22Rv1 (cell line): Measurements from ENCODE around the gene PRKACB.

Experiments
- H3K27ac ChIP-seq: fragments of 450-650 bp; 2 replicates; pipeline ENCODE4 v1.5.1; 2017
- CTCF ChIP-seq: fragments of 450-650 bp; IDR thresholded peaks from 2 replicates; pipeline ENCODE4 v1.5.1; 2017; ENCODE audit warnings: mild to moderate bottlenecking
- ZFX ChIP-seq: fragments of 450-650 bp; IDR thresholded peaks from 2 replicates; pipeline ENCODE4 v1.6.1; 2017; ENCODE audit warnings: antibody characterized with exemption, borderline replicate concordance

PRKACB gene

GRCh38 chr1:84135341-84135740 is 8.7 kb upstream of the PRKACB start:
- H3K27ac ChIP-seq: no peak overlapping the region
- TF ChIP-seq CTCF (no peak), ZFX (no peak)

GRCh38 chr1:84141182-84142003 is 2.7 kb upstream of the PRKACB start:
- no peak overlapping the region for H3K27ac ChIP-seq
- peak; percentile 49 for TF ChIP-seq CTCF
- TF ChIP-seq ZFX: no peak

- no peak overlapping the region for H3K27ac ChIP-seq
- no peak for TF ChIP-seq ZFX
- TF ChIP-seq CTCF: no peak
Observed at GRCh38 chr1:84145068-84145467, 997 bp downstream of the PRKACB start.

GRCh38 chr1:84146411-84147032 is 2.5 kb downstream of the PRKACB start:
- H3K27ac ChIP-seq: no peak overlapping the region
- TF ChIP-seq ZFX (no peak), CTCF (no peak)

GRCh38 chr1:84148758-84149157 is 4.7 kb downstream of the PRKACB start:
- no peak overlapping the region for H3K27ac ChIP-seq
- TF ChIP-seq CTCF (no peak), ZFX (no peak)

GRCh38 chr1:84152649-84153056 is 8.6 kb downstream of the PRKACB start:
- TF ChIP-seq CTCF: no peak
- TF ChIP-seq ZFX: no peak
- H3K27ac ChIP-seq: no peak overlapping the region

- no peak overlapping the region for H3K27ac ChIP-seq
- TF ChIP-seq CTCF (no peak), ZFX (no peak)
Observed at GRCh38 chr1:84155517-84155916, 11.4 kb downstream of the PRKACB start.
